ENCODE data around the gene COL19A1.

DNA sequence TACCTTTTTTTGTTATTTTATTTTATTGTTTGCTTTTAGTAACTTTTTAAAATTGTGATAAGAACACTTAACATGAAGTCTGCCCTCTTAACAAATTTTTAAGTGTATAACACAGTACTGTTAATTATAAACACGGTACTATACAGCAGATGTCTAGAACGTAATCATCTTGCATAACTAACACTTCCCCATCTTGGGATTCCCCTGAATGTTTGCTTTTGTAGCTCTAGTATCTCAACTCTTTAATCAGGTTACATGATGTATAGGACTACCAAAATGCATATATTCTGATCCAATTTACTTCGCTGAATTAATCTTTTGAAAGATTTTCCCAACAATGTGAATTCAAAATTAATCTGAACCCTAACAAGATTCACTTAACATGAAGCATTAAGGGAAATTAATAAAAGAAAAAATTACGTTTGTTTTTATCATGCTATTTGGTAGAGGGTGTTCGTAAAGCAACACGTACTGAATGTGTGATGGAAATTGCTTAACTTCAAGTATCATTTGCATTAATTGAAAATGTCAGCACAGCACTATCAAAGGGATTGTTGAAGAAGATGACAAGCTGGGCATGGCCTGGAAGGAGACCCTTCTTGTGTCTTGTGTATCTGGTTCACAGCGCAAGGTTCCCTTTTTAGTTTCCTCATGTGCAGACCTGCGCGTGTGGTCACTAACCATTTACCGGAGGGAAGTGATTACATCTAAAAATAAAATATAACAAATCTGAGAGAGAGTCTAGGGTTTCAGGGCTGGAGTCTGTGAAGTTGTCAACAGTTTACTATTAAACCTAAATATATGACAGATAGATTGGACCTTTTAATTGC lies 15.2 kb downstream of the COL19A1 start:
- TF ChIP-seq, protein P1, sequence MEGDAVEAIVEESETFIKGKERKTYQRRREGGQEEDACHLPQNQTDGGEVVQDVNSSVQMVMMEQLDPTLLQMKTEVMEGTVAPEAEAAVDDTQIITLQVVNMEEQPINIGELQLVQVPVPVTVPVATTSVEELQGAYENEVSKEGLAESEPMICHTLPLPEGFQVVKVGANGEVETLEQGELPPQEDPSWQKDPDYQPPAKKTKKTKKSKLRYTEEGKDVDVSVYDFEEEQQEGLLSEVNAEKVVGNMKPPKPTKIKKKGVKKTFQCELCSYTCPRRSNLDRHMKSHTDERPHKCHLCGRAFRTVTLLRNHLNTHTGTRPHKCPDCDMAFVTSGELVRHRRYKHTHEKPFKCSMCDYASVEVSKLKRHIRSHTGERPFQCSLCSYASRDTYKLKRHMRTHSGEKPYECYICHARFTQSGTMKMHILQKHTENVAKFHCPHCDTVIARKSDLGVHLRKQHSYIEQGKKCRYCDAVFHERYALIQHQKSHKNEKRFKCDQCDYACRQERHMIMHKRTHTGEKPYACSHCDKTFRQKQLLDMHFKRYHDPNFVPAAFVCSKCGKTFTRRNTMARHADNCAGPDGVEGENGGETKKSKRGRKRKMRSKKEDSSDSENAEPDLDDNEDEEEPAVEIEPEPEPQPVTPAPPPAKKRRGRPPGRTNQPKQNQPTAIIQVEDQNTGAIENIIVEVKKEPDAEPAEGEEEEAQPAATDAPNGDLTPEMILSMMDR (IDR thresholded peaks at IDR 0.05; ENCODE audit: low read depth, low read length): no peak
- TF ChIP-seq EZH2phosphoT487 (IDR thresholded peaks at IDR 0.05; ENCODE audit: low read depth): no peak

All from OCI-LY3 (cell line).